Activated B cell treated with CpG ODN at 0.5 μM for 24 hours (primary cell): ENCODE results near the gene RNF40. TPM values are rescaled to one million over a fixed set of nuclear protein-coding genes. Genes with fewer than 3 reads are reported as not detected.

Source experiments
- ATAC-seq: fragments of 200-7000 bp; cut with Tn5 transposase; one replicate; pipeline ENCODE4 v1.10.0; 2021; ENCODE audit warnings: low read depth, mild to moderate bottlenecking, moderate library complexity
- CTCF ChIA-PET: fragments of 350-600 bp; sonication (Branson Sonifier 250); formaldehyde crosslinking; loops from one replicate; lab custom pipeline; 2021; ENCODE audit warnings: antibody characterized with exemption; lab: Charles Lee
- POLR2A ChIA-PET: fragments of 350-600 bp; sonication (Branson Sonifier 250); formaldehyde crosslinking; loops from one replicate; lab custom pipeline; 2021; ENCODE audit warnings: antibody characterized with exemption; lab: Charles Lee
- DNase-seq: peaks from one replicate; pipeline ENCODE4 v3.0.0; 2022
- H3K27ac Mint-ChIP-seq: one replicate; pipeline ENCODE4 v1.8.0; 2020; ENCODE audit warnings: mixed read lengths
- H3K27me3 Mint-ChIP-seq: one replicate; pipeline ENCODE4 v1.8.0; 2021; ENCODE audit warnings: mixed read lengths
- H3K36me3 Mint-ChIP-seq: one replicate; pipeline ENCODE4 v1.8.0; 2021; ENCODE audit warnings: low read depth, mixed read lengths
- H3K4me1 Mint-ChIP-seq: one replicate; pipeline ENCODE4 v1.8.0; 2021; ENCODE audit warnings: mixed read lengths
- H3K4me3 Mint-ChIP-seq: one replicate; pipeline ENCODE4 v1.8.0; 2020; ENCODE audit warnings: mild to moderate bottlenecking, mixed read lengths
- H3K9me3 Mint-ChIP-seq: one replicate; pipeline ENCODE4 v1.8.0; 2020; ENCODE audit warnings: mixed read lengths
- CTCF ChIP-seq: fragments of 200-600 bp; IDR thresholded peaks from one replicate; pipeline ENCODE4 v1.8.0; 2022; ENCODE audit warnings: antibody characterized with exemption, mild to moderate bottlenecking
- intact Hi-C: fragments of 100-400 bp; cut with micrococcal nuclease; formaldehyde crosslinking; loops from one replicate; pipeline ENCODE4 v1.15.1; 2024
- total RNA-seq: library from RNA; stranded (reverse); gene quantifications from 2 replicates; pipeline ENCODE4 v1.2.3, GENCODE V29; 2022

The RNF40 gene
- total RNA-seq, 1 donor from 2014 or later, result 117 TPM

- H3K36me3 Mint-ChIP-seq, result peaks cover 30% of the 10 kb centered on the region
- no peak for DNase-seq
- no peak overlapping the region for H3K4me3 Mint-ChIP-seq
- POLR2A ChIA-PET, result interaction anchor here (1.0 to 1.1 kb wide), 2 partner anchors 28 kb away, joined by 3 to 5 read pairs; no protein-coding TSS in a partner anchor
- peaks cover 20% of the 10 kb centered on the region for H3K4me1 Mint-ChIP-seq
- H3K9me3 Mint-ChIP-seq, result no peaks in the 10 kb centered on the region
- ATAC-seq, result no peak
- H3K27me3 Mint-ChIP-seq, result peaks cover 11% of the 10 kb centered on the region
- intact Hi-C loops, result no loop called here
- CTCF ChIA-PET, result no interaction called here
- H3K27ac Mint-ChIP-seq, result no peak overlapping the region
- no peak for TF ChIP-seq CTCF
Observed at GRCh38 chr16:30777591-30778297, 15.6 kb downstream of the RNF40 start.

GRCh38 chr16:30778549-30779244 lies 16.6 kb downstream of the RNF40 start:
- no peak for TF ChIP-seq CTCF
- ChIA-PET POLR2A (interaction anchor here (1.1 kb wide), 1 partner anchor 27 kb away, joined by 5 read pairs; no protein-coding TSS in a partner anchor), CTCF (no interaction called here)
- Mint-ChIP-seq H3K27ac (no peak overlapping the region), H3K36me3 (peaks cover 29% of the 10 kb centered on the region), H3K27me3 (peaks cover 11% of the 10 kb centered on the region), H3K4me1 (peaks cover 17% of the 10 kb centered on the region), H3K9me3 (no peaks in the 10 kb centered on the region), H3K4me3 (no peak overlapping the region)
- ATAC-seq (no peak), DNase-seq (no peak)
- intact Hi-C loops, result no loop called here

- POLR2A ChIA-PET, result no interaction called here
- Mint-ChIP-seq H3K36me3 (peaks cover 20% of the 10 kb centered on the region), H3K9me3 (no peaks in the 10 kb centered on the region), H3K27ac (no peak overlapping the region), H3K4me1 (peaks cover 14% of the 10 kb centered on the region), H3K4me3 (no peak overlapping the region), H3K27me3 (peaks cover 11% of the 10 kb centered on the region)
- CTCF ChIA-PET, result no interaction called here
- DNase-seq (no peak), ATAC-seq (no peak)
- TF ChIP-seq CTCF, result no peak
- intact Hi-C loops, result no loop called here
Observed at GRCh38 chr16:30779596-30779995, 17.5 kb downstream of the RNF40 start.

DNA sequence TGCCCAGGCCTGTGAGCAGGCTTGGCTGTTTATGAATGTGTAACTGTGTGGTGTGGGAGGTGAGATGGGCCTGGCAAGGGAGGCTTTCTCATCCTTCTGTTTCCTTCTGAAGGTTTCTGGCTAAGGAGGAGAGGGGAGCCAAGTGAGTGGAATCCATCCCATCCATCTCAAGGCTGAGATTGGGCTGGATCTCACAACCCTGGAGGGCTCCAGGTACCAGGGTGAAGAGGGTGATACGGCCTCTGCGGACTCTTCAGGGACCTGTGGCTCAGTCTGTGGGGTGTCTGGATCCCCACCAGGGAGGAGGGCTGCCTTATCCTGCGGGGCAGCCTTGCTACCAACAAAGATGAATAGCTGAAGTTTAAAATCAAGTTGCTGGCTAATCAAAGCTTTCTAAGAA lies 17.9 kb downstream of the RNF40 start:
- Mint-ChIP-seq H3K4me1 (peaks cover 10% of the 10 kb centered on the region), H3K36me3 (peaks cover 19% of the 10 kb centered on the region), H3K9me3 (no peaks in the 10 kb centered on the region), H3K27ac (no peak overlapping the region), H3K4me3 (no peak overlapping the region), H3K27me3 (peaks cover 11% of the 10 kb centered on the region)
- ChIA-PET POLR2A (interaction anchor here (1.0 kb wide), 1 partner anchor 25 kb away, joined by 3 read pairs; no protein-coding TSS in a partner anchor), CTCF (no interaction called here)
- ATAC-seq (no peak), DNase-seq (no peak)
- no peak for TF ChIP-seq CTCF
- intact Hi-C loops, result no loop called here

DNA sequence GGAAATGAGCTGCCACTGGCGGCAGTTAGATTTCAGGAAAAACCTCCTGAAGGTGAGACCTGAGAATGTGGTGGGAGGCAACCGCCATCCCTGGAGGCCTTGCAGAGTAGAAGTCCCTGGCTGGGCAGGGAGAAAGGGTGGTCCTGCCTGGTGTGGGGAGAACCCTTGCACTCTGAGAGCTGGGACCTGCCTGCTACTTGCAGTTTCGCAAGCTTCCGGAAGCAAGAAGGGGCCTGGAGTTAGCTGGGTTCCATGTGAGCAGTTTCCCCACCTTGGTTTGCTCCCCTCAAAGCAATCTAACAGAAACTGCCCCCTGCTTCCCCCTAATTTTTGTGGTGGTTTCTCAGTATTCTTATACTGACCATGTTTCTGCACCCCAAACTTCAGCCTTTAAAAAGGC lies 18.4 kb downstream of the RNF40 start:
- CTCF ChIA-PET, result no interaction called here
- intact Hi-C loops, result no loop called here

More for the DNA sequence above, 18.4 kb downstream of the RNF40 start:
- peaks cover 19% of the 10 kb centered on the region for H3K36me3 Mint-ChIP-seq
- H3K4me3 Mint-ChIP-seq, result no peak overlapping the region
- ATAC-seq, result no peak
- H3K27me3 Mint-ChIP-seq, result peaks cover 11% of the 10 kb centered on the region
- peaks cover 9% of the 10 kb centered on the region for H3K4me1 Mint-ChIP-seq
- POLR2A ChIA-PET, result interaction anchor here (1.0 kb wide), 1 partner anchor 24 kb away, joined by 3 read pairs; no protein-coding TSS in a partner anchor
- no peak overlapping the region for H3K27ac Mint-ChIP-seq
- no peak for TF ChIP-seq CTCF
- no peaks in the 10 kb centered on the region for H3K9me3 Mint-ChIP-seq
- DNase-seq, result no peak
